GM23338 (cell line): ENCODE measurements around the gene KIRREL3.

Experiments
- EZH2 ChIP-seq: fragments of 200-600 bp; sonication (generic); IDR thresholded peaks from one replicate; pipeline ENCODE4 v1.8.0; 2017; ENCODE audit warnings: antibody characterized with exemption, mild to moderate bottlenecking, low read depth; ENCODE audit not compliant: unreplicated experiment
- ZNF114 ChIP-seq: fragments of 250-450 bp; sonication (Bioruptor Pico); IDR thresholded peaks from 2 replicates; pipeline ENCODE4 v1.5.0; 2020; ENCODE audit warnings: mild to moderate bottlenecking, moderate library complexity
- TF ChIP-seq, protein P1 (sequence below), 2 experiments: fragments of 200-600 bp in 1 of 2; sonication (generic) in 1 of 2; conservative IDR thresholded peaks; 2 replicates each; pipeline versions ENCODE4 v1.5.1 to v1.6.1; 2016 to 2017; ENCODE audit warnings: antibody characterized with exemption in 2 of 2, low read depth in 2 of 2, mild to moderate bottlenecking in 2 of 2, moderate library complexity in 1 of 2
- TF ChIP-seq, protein P2 (sequence below): IDR thresholded peaks from one replicate; pipeline ENCODE4 v1.6.1; 2018; ENCODE audit warnings: antibody characterized with exemption; ENCODE audit not compliant: unreplicated experiment

- TF ChIP-seq, protein P1, sequence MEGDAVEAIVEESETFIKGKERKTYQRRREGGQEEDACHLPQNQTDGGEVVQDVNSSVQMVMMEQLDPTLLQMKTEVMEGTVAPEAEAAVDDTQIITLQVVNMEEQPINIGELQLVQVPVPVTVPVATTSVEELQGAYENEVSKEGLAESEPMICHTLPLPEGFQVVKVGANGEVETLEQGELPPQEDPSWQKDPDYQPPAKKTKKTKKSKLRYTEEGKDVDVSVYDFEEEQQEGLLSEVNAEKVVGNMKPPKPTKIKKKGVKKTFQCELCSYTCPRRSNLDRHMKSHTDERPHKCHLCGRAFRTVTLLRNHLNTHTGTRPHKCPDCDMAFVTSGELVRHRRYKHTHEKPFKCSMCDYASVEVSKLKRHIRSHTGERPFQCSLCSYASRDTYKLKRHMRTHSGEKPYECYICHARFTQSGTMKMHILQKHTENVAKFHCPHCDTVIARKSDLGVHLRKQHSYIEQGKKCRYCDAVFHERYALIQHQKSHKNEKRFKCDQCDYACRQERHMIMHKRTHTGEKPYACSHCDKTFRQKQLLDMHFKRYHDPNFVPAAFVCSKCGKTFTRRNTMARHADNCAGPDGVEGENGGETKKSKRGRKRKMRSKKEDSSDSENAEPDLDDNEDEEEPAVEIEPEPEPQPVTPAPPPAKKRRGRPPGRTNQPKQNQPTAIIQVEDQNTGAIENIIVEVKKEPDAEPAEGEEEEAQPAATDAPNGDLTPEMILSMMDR (conservative IDR thresholded peaks at IDR 0.05; ENCODE audit: low read depth in 2 of 2), result no peak
- TF ChIP-seq, protein P2, sequence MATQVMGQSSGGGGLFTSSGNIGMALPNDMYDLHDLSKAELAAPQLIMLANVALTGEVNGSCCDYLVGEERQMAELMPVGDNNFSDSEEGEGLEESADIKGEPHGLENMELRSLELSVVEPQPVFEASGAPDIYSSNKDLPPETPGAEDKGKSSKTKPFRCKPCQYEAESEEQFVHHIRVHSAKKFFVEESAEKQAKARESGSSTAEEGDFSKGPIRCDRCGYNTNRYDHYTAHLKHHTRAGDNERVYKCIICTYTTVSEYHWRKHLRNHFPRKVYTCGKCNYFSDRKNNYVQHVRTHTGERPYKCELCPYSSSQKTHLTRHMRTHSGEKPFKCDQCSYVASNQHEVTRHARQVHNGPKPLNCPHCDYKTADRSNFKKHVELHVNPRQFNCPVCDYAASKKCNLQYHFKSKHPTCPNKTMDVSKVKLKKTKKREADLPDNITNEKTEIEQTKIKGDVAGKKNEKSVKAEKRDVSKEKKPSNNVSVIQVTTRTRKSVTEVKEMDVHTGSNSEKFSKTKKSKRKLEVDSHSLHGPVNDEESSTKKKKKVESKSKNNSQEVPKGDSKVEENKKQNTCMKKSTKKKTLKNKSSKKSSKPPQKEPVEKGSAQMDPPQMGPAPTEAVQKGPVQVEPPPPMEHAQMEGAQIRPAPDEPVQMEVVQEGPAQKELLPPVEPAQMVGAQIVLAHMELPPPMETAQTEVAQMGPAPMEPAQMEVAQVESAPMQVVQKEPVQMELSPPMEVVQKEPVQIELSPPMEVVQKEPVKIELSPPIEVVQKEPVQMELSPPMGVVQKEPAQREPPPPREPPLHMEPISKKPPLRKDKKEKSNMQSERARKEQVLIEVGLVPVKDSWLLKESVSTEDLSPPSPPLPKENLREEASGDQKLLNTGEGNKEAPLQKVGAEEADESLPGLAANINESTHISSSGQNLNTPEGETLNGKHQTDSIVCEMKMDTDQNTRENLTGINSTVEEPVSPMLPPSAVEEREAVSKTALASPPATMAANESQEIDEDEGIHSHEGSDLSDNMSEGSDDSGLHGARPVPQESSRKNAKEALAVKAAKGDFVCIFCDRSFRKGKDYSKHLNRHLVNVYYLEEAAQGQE, result no peak
- TF ChIP-seq EZH2, result no peak
- no peak for TF ChIP-seq ZNF114
Measured at GRCh38 chr11:126466236-126467045, 534.1 kb downstream of the KIRREL3 start.
